ENCODE results near the gene ZP2. TPM values are rescaled to one million over a fixed set of nuclear protein-coding genes. Genes with fewer than 3 reads are reported as not detected.

The ZP2 gene
- total RNA-seq, 1 donor from 2014 or later, result not detected

- H3K27me3 Mint-ChIP-seq (ENCODE audit: unreplicated experiment), result peaks cover 35% of the 10 kb centered on the region
Observed at GRCh38 chr16:21233521-21234150, 22.3 kb upstream of the ZP2 start, which contains the start of gene ANKS4B. Gene ANKS4B, plus strand, starts transcription at chr16:21233699. Its CDS starts 39 bp downstream, at chr16:21233738.

GRCh38 chr16:21233045-21233520 is 21.7 kb upstream of the ZP2 start:
- TF ChIP-seq CTCF (IDR thresholded peaks at IDR 0.05), result no peak
- Mint-ChIP-seq H3K9me3 (ENCODE audit: unreplicated experiment) (no peaks in the 10 kb centered on the region), H3K27ac (ENCODE audit: unreplicated experiment) (no peak overlapping the region), H3K27me3 (ENCODE audit: unreplicated experiment) (peaks cover 40% of the 10 kb centered on the region), H3K4me1 (ENCODE audit: unreplicated experiment) (no peaks in the 10 kb centered on the region), H3K4me3 (ENCODE audit: unreplicated experiment) (no peak overlapping the region), H3K36me3 (ENCODE audit: unreplicated experiment) (no peaks in the 10 kb centered on the region)
- no peak for DNase-seq (ENCODE audit: extremely low spot score, unreplicated experiment)

More at GRCh38 chr16:21233521-21234150, 22.3 kb upstream of the ZP2 start, which contains the start of gene ANKS4B:
- DNase-seq (ENCODE audit: extremely low spot score, unreplicated experiment), result peak; percentile 23
- Mint-ChIP-seq H3K4me1 (ENCODE audit: unreplicated experiment) (no peaks in the 10 kb centered on the region), H3K4me3 (ENCODE audit: unreplicated experiment) (no peak within 1 kb of the TSS), H3K9me3 (ENCODE audit: unreplicated experiment) (no peaks in the 10 kb centered on the region), H3K27ac (ENCODE audit: unreplicated experiment) (no peak within 1 kb of the TSS), H3K36me3 (ENCODE audit: unreplicated experiment) (no peaks in the 10 kb centered on the region)
- no peak for TF ChIP-seq CTCF (IDR thresholded peaks at IDR 0.05)

GRCh38 chr16:21228361-21228872 is 17.0 kb upstream of the ZP2 start:
- Mint-ChIP-seq H3K27me3 (ENCODE audit: unreplicated experiment) (peaks cover 66% of the 10 kb centered on the region), H3K27ac (ENCODE audit: unreplicated experiment) (no peak overlapping the region), H3K4me3 (ENCODE audit: unreplicated experiment) (no peak overlapping the region), H3K9me3 (ENCODE audit: unreplicated experiment) (no peaks in the 10 kb centered on the region), H3K4me1 (ENCODE audit: unreplicated experiment) (no peaks in the 10 kb centered on the region), H3K36me3 (ENCODE audit: unreplicated experiment) (no peaks in the 10 kb centered on the region)
- no peak for TF ChIP-seq CTCF (IDR thresholded peaks at IDR 0.05)
- DNase-seq (ENCODE audit: extremely low spot score, unreplicated experiment), result peak; percentile 40

GRCh38 chr16:21227866-21228265 is 16.5 kb upstream of the ZP2 start:
- H3K27me3 Mint-ChIP-seq (ENCODE audit: unreplicated experiment), result peaks cover 63% of the 10 kb centered on the region
- H3K4me3 Mint-ChIP-seq (ENCODE audit: unreplicated experiment), result no peak overlapping the region
- no peaks in the 10 kb centered on the region for H3K4me1 Mint-ChIP-seq (ENCODE audit: unreplicated experiment)
- TF ChIP-seq CTCF (IDR thresholded peaks at IDR 0.05), result no peak
- DNase-seq (ENCODE audit: extremely low spot score, unreplicated experiment), result no peak
- no peak overlapping the region for H3K27ac Mint-ChIP-seq (ENCODE audit: unreplicated experiment)
- H3K9me3 Mint-ChIP-seq (ENCODE audit: unreplicated experiment), result no peaks in the 10 kb centered on the region
- H3K36me3 Mint-ChIP-seq (ENCODE audit: unreplicated experiment), result no peaks in the 10 kb centered on the region

GRCh38 chr16:21226749-21227148 is 15.4 kb upstream of the ZP2 start:
- Mint-ChIP-seq H3K9me3 (ENCODE audit: unreplicated experiment) (no peaks in the 10 kb centered on the region), H3K4me3 (ENCODE audit: unreplicated experiment) (no peak overlapping the region), H3K36me3 (ENCODE audit: unreplicated experiment) (no peaks in the 10 kb centered on the region), H3K27ac (ENCODE audit: unreplicated experiment) (no peak overlapping the region), H3K27me3 (ENCODE audit: unreplicated experiment) (peaks cover 61% of the 10 kb centered on the region), H3K4me1 (ENCODE audit: unreplicated experiment) (no peaks in the 10 kb centered on the region)
- no peak for TF ChIP-seq CTCF (IDR thresholded peaks at IDR 0.05)
- DNase-seq (ENCODE audit: extremely low spot score, unreplicated experiment), result no peak

Measured in osteocyte (in vitro differentiated cells).